ENCODE measurements around the gene C6orf47. TPM values are rescaled to one million over a fixed set of nuclear protein-coding genes. Genes with fewer than 3 reads are reported as not detected.

Gene C6orf47
- polyA plus RNA-seq, 3 donors, result 19.4 to 20.7 (median 20.4) TPM

GRCh38 chr6:31662124-31662723, 1.6 kb upstream of the C6orf47 start:
- DNase-seq (ENCODE audit: low read depth in 3 of 3, low spot score in 2 of 3), result no peak

GRCh38 chr6:31661262-31662123, 915 bp upstream of the C6orf47 start:
- no peak for DNase-seq (ENCODE audit: low read depth in 3 of 3, low spot score in 2 of 3)

GRCh38 chr6:31659649-31660380, 763 bp downstream of the C6orf47 start:
- no peak for DNase-seq (ENCODE audit: low read depth in 3 of 3, low spot score in 2 of 3)

- DNase-seq (ENCODE audit: low read depth in 3 of 3, low spot score in 2 of 3), result no peak
Observed at GRCh38 chr6:31658983-31659648, 1.5 kb downstream of the C6orf47 start.

- no peak for DNase-seq (ENCODE audit: low read depth in 3 of 3, low spot score in 2 of 3)
Observed at GRCh38 chr6:31658158-31658688, 2.4 kb downstream of the C6orf47 start.

GRCh38 chr6:31657406-31658157, 3.0 kb downstream of the C6orf47 start:
- DNase-seq (ENCODE audit: low read depth in 3 of 3, low spot score in 2 of 3), result no peak

GRCh38 chr6:31655349-31656237, 5.0 kb downstream of the C6orf47 start, which contains the start of gene APOM:
Gene APOM, plus strand, starts transcription at chr6:31655894. Its CDS starts 73 bp downstream, at chr6:31655967.
- DNase-seq (ENCODE audit: low read depth in 3 of 3, low spot score in 2 of 3), result no peak

GRCh38 chr6:31654574-31655348, 5.8 kb downstream of the C6orf47 start:
- no peak for DNase-seq (ENCODE audit: low read depth in 3 of 3, low spot score in 2 of 3)

GRCh38 chr6:31652925-31653724, 7.5 kb downstream of the C6orf47 start:
- DNase-seq (ENCODE audit: low read depth in 3 of 3, low spot score in 2 of 3), result no peak

- peak in 1 of 3 donors; percentile 52 for DNase-seq (ENCODE audit: low read depth in 3 of 3, low spot score in 2 of 3)
Observed at GRCh38 chr6:31651602-31652191, 8.9 kb downstream of the C6orf47 start.

- no peak for DNase-seq (ENCODE audit: low read depth in 3 of 3, low spot score in 2 of 3)
Observed at GRCh38 chr6:31645325-31645724, 15.3 kb downstream of the C6orf47 start.

GRCh38 chr6:31643818-31644454, 16.6 kb downstream of the C6orf47 start:
- no peak for DNase-seq (ENCODE audit: low read depth in 3 of 3, low spot score in 2 of 3)

GRCh38 chr6:31642798-31643570, 17.6 kb downstream of the C6orf47 start:
- no peak for DNase-seq (ENCODE audit: low read depth in 3 of 3, low spot score in 2 of 3)

- no peak for DNase-seq (ENCODE audit: low read depth in 3 of 3, low spot score in 2 of 3)
Observed at GRCh38 chr6:31641370-31641769, 19.2 kb downstream of the C6orf47 start.

GRCh38 chr6:31640612-31641011, 20.0 kb downstream of the C6orf47 start:
- DNase-seq (ENCODE audit: low read depth in 3 of 3, low spot score in 2 of 3), result no peak

GRCh38 chr6:31639449-31639861, 21.1 kb downstream of the C6orf47 start:
- no peak for DNase-seq (ENCODE audit: low read depth in 3 of 3, low spot score in 2 of 3)

Measured in right renal cortex interstitium (tissue), 3 donors.